Transverse colon (tissue), 3 donors: ENCODE data around the gene TMEM143.

Experiments
- CTCF ChIP-seq, 5 experiments: fragments of 200-600 bp in 3 of 5; fragments of 450-650 bp in 2 of 5; sonication (generic) in 3 of 5; IDR thresholded peaks; 1 replicate in 2 of 5; 2 replicates in 3 of 5; pipeline ENCODE4 v1.5.1; 2016 to 2017; ENCODE audit warnings: antibody characterized with exemption in 5 of 5, inconsistent platforms in 3 of 5, mild to moderate bottlenecking in 2 of 5, moderate library complexity in 1 of 5
- POLR2A ChIP-seq: fragments of 450-650 bp; IDR thresholded peaks from one replicate; pipeline ENCODE4 v1.6.1; 2016; ENCODE audit warnings: antibody characterized with exemption, mild to moderate bottlenecking, moderate library complexity

DNA sequence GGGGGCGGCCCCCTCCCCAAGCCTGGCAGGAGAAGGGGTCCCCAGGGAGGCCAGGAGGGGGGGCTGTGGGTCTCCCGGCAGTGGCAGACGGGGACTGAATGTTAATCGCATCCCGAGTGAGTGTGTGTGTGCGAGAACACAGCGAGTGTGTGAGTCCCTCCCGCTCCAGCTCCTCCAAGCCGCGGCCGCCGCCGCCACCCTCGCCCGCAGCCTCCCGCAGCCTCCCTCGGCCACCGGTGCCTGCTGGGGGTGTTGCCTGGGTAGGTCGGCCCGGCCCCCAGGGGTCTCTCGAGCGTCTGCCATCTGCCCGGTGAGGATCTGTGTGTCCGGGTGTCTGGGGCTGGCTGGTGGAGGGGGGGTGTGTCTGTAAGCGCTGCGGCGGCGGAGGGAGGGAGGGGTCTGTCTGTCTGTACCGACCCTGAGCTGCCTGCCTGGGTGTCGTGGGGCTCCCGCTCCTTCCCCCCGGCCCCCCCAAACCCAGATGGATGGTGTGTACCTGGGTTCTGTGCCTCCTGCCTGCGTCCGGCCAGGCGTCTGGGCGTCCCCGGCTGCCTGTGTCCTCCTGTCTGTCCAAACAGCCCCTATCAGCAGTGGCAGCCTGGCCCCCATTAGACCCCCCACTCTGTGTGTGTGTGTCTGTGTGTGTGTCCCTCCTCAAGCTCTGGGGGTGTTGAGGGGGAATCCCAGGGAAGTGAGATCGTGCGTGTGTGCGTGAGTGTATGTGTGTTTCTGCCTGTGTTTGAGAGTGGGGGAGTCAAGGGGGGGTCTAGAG, 30.0 kb upstream of the TMEM143 start, which contains the start of gene GRIN2D:
- TF ChIP-seq POLR2A (no peak), CTCF (IDR thresholded peaks at IDR 0.05) (no peak)
